ENCODE measurements around the gene RASGRP2.

RASGRP2 gene

GRCh38 chr11:64767344-64768299, 23.7 kb upstream of the RASGRP2 start:
- TF ChIP-seq, protein P1, sequence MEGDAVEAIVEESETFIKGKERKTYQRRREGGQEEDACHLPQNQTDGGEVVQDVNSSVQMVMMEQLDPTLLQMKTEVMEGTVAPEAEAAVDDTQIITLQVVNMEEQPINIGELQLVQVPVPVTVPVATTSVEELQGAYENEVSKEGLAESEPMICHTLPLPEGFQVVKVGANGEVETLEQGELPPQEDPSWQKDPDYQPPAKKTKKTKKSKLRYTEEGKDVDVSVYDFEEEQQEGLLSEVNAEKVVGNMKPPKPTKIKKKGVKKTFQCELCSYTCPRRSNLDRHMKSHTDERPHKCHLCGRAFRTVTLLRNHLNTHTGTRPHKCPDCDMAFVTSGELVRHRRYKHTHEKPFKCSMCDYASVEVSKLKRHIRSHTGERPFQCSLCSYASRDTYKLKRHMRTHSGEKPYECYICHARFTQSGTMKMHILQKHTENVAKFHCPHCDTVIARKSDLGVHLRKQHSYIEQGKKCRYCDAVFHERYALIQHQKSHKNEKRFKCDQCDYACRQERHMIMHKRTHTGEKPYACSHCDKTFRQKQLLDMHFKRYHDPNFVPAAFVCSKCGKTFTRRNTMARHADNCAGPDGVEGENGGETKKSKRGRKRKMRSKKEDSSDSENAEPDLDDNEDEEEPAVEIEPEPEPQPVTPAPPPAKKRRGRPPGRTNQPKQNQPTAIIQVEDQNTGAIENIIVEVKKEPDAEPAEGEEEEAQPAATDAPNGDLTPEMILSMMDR (IDR thresholded peaks at IDR 0.05; ENCODE audit: low read depth, low read length, missing control alignments): peak; percentile 88
- in situ Hi-C loops (cut with HindIII; ENCODE audit: low pct_ligation_motif_present, low sequenced_read_pairs): no loop called here
- peaks cover 92% of the 10 kb centered on the region for H3K36me3 ChIP-seq (replicated peaks)
- no peak overlapping the region for H3K27ac ChIP-seq
- no peak overlapping the region for H3K4me3 ChIP-seq (ENCODE audit: low read depth, low read length)
- no peaks in the 10 kb centered on the region for H3K27me3 ChIP-seq (replicated peaks)
- DNase-seq: peak; percentile 63

DNA sequence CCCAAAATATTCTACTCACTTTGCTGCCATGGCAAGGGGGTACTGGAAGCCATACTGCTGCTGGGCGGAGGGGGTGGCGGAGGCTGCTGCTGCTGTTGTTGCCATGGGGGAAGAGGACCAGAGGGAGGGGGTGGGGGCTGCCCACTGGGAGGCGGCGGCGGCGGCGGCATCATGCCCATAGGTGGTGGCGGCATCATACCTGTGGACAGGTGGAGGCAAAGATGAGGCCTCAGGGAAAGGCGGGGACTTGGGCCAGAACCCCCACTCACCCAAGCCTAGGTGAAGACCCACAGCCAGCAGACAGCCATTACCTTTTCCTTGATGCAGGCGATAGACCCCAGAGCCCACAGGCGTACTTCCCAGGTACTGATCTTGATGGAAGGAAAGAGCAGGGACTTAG, 22.9 kb upstream of the RASGRP2 start:
- TF ChIP-seq, protein P1 (IDR thresholded peaks at IDR 0.05; ENCODE audit: low read depth, low read length, missing control alignments): no peak
- no peak overlapping the region for H3K27ac ChIP-seq
- peaks cover 92% of the 10 kb centered on the region for H3K36me3 ChIP-seq (replicated peaks)
- no peaks in the 10 kb centered on the region for H3K27me3 ChIP-seq (replicated peaks)
- H3K4me3 ChIP-seq (ENCODE audit: low read depth, low read length): no peak overlapping the region
- no peak for DNase-seq
- in situ Hi-C loops (cut with HindIII; ENCODE audit: low pct_ligation_motif_present, low sequenced_read_pairs): no loop called here

GRCh38 chr11:64765851-64766665, 22.1 kb upstream of the RASGRP2 start:
- DNase-seq: no peak
- Histone ChIP-seq H3K36me3 (replicated peaks) (peaks cover 87% of the 10 kb centered on the region), H3K27ac (no peak overlapping the region), H3K27me3 (replicated peaks) (no peaks in the 10 kb centered on the region), H3K4me3 (ENCODE audit: low read depth, low read length) (no peak overlapping the region)
- in situ Hi-C loops (cut with HindIII; ENCODE audit: low pct_ligation_motif_present, low sequenced_read_pairs): no loop called here
- TF ChIP-seq, protein P1 (IDR thresholded peaks at IDR 0.05; ENCODE audit: low read depth, low read length, missing control alignments): no peak

- in situ Hi-C loops (cut with HindIII; ENCODE audit: low pct_ligation_motif_present, low sequenced_read_pairs): no loop called here
- Histone ChIP-seq H3K36me3 (replicated peaks) (peaks cover 80% of the 10 kb centered on the region), H3K27ac (no peak overlapping the region)
Observed at GRCh38 chr11:64765291-64765850, 21.4 kb upstream of the RASGRP2 start.

DNA sequence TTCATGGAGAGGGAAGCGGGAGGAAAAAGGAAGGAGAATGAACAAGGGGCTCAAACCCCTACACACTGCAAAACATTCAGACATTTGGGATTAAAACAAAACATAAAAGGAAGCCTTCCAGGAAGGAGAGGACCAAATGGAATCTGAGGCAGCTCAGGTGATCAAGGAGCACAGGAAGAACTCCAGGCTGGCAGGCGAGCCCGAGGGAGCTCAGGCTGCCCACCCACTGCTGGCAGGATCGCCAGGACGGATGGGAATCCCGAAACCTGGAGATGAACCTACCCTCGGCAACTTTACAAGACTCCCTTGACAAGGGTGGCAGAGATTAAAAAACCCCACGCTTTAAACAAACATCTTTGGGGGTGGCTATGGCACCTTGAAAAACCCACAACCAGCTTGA, 20.8 kb upstream of the RASGRP2 start:
- no peak overlapping the region for H3K27ac ChIP-seq
- H3K4me3 ChIP-seq (ENCODE audit: low read depth, low read length): no peak overlapping the region
- peaks cover 74% of the 10 kb centered on the region for H3K36me3 ChIP-seq (replicated peaks)
- H3K27me3 ChIP-seq (replicated peaks): no peaks in the 10 kb centered on the region
- DNase-seq: no peak
- TF ChIP-seq, protein P1 (IDR thresholded peaks at IDR 0.05; ENCODE audit: low read depth, low read length, missing control alignments): no peak
- in situ Hi-C loops (cut with HindIII; ENCODE audit: low pct_ligation_motif_present, low sequenced_read_pairs): no loop called here

More at GRCh38 chr11:64765291-64765850, 21.4 kb upstream of the RASGRP2 start:
- DNase-seq: no peak
- H3K27me3 ChIP-seq (replicated peaks): no peaks in the 10 kb centered on the region
- no peak overlapping the region for H3K4me3 ChIP-seq (ENCODE audit: low read depth, low read length)
- TF ChIP-seq, protein P1 (IDR thresholded peaks at IDR 0.05; ENCODE audit: low read depth, low read length, missing control alignments): peak; percentile 46

All from brain microvascular endothelial cell (primary cell).